GM23248 (cell line): ENCODE measurements around the gene MIX23. TPM values are rescaled to one million over a fixed set of nuclear protein-coding genes. Genes with fewer than 3 reads are reported as not detected.

ENCODE experiments used
- DNase-seq: peaks from one replicate; pipeline ENCODE4 v3.0.0-alpha.2; 2015
- H2AFZ ChIP-seq: fragments of 200-600 bp; sonication (generic); 2 replicates; pipeline ENCODE4 v1.6.1; 2016; ENCODE audit warnings: antibody characterized with exemption
- H3F3A ChIP-seq: fragments of 200-600 bp; sonication (generic); 2 replicates; pipeline ENCODE4 v1.6.1; 2016; ENCODE audit warnings: mild to moderate bottlenecking, antibody characterized with exemption, mixed run types; ENCODE audit not compliant: insufficient read depth
- H3K27ac ChIP-seq: fragments of 200-600 bp; sonication (generic); 2 replicates; pipeline ENCODE4 v1.5.1; 2016; ENCODE audit warnings: mild to moderate bottlenecking
- H3K27me3 ChIP-seq: fragments of 200-600 bp; sonication (generic); replicated peaks from 2 replicates; pipeline ENCODE4 v1.6.1; 2016; ENCODE audit warnings: mild to moderate bottlenecking; ENCODE audit not compliant: insufficient read depth
- H3K36me3 ChIP-seq: fragments of 200-600 bp; sonication (generic); 2 replicates; pipeline ENCODE4 v1.6.1; 2016; ENCODE audit warnings: low read depth, mild to moderate bottlenecking
- H3K4me1 ChIP-seq: fragments of 200-600 bp; sonication (generic); 2 replicates; pipeline ENCODE4 v1.6.1; 2016; ENCODE audit warnings: mild to moderate bottlenecking; ENCODE audit not compliant: insufficient read depth
- H3K4me2 ChIP-seq: fragments of 200-600 bp; sonication (generic); one replicate; pipeline ENCODE4 v1.6.1; 2016; ENCODE audit warnings: mild to moderate bottlenecking; ENCODE audit not compliant: unreplicated experiment
- H3K4me3 ChIP-seq: fragments of 200-600 bp; sonication (generic); 2 replicates; pipeline ENCODE4 v1.5.1; 2016; ENCODE audit warnings: mild to moderate bottlenecking
- H3K79me2 ChIP-seq: fragments of 200-600 bp; sonication (generic); 2 replicates; pipeline ENCODE4 v1.6.1; 2016; ENCODE audit warnings: mild to moderate bottlenecking; ENCODE audit not compliant: insufficient read depth
- H3K9ac ChIP-seq: fragments of 200-600 bp; sonication (generic); 2 replicates; pipeline ENCODE4 v1.6.1; 2016; ENCODE audit warnings: mild to moderate bottlenecking
- H3K9me2 ChIP-seq: fragments of 200-600 bp; sonication (generic); 2 replicates; pipeline ENCODE4 v1.6.1; 2016; ENCODE audit warnings: mixed run types, mild to moderate bottlenecking, moderate library complexity; ENCODE audit not compliant: insufficient read depth
- H3K9me3 ChIP-seq: fragments of 200-600 bp; sonication (generic); one replicate; pipeline ENCODE4 v1.6.1; 2017; ENCODE audit warnings: low read depth
- H4K20me1 ChIP-seq: fragments of 200-600 bp; sonication (generic); 2 replicates; pipeline ENCODE4 v1.6.0; 2016; ENCODE audit not compliant: insufficient read depth
- EZH2 ChIP-seq: fragments of 200-600 bp; sonication (generic); IDR thresholded peaks from 2 replicates; pipeline ENCODE4 v1.6.1; 2018; ENCODE audit warnings: antibody characterized with exemption, mild to moderate bottlenecking; ENCODE audit not compliant: insufficient read depth, poor library complexity, severe bottlenecking
- EZH2phosphoT487 ChIP-seq: fragments of 200-600 bp; sonication (generic); IDR thresholded peaks from 2 replicates; pipeline ENCODE4 v1.6.1; 2018; ENCODE audit warnings: antibody characterized with exemption, moderate library complexity, mild to moderate bottlenecking, low read depth; ENCODE audit not compliant: insufficient read depth
- WGBS, 2 experiments: methylation state at CpG; one replicate each; pipeline ENCODE4 v1.1.6; 2015 to 2017; ENCODE audit warnings: low lambda C conversion rate in 2 of 2, low coverage in 1 of 2; ENCODE audit errors: missing lambda C conversion rate in 2 of 2; 5-methylcytosine and 5-hydroxymethylcytosine counted together
- in situ Hi-C: fragments of 300-500 bp; cut with MboI; formaldehyde crosslinking; loops from 2 replicates; pipeline ENCODE4 v1.15.0; 2020
- polyA plus RNA-seq: library from polyadenylated mRNA; unstranded; fragments of >200 nt; fragmentation: Nextera tagmentation; extraction: Ambion mirVana; gene quantifications from 2 replicates; pipeline ENCODE4 v1.2.1, GENCODE V29; 2016
- total RNA-seq: library from RNA; depleted of rRNA; stranded (reverse); fragments of >200 nt; shearing (Covaris generic); gene quantifications from 2 replicates; pipeline ENCODE4 v1.2.3, GENCODE V29; 2014

The MIX23 gene
- total and polyA plus RNA-seq, 2 experiments from 2014 or later = 12.3 to 22.7 TPM

DNA sequence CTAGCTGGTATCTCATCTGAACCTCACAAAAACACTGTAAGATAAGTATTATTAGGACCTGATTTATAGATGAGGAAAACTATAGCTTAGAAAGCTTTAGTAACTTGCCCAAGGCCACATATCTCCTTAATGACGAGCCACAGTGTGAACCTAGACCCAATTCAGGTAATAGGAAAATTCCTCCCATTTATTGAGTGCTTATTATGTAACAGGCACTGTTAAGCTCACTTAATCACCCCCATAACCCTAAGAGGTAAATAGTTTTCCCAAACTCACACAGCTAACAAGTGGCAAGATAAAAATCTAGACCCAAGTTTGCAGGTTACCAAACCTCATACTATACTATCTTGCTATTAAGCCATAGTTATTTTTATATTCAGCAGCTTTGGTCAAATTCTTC is 24.9 kb upstream of the MIX23 start:
- TF ChIP-seq EZH2phosphoT487 = no peak
- no peak for TF ChIP-seq EZH2
- in situ Hi-C loops = no loop called here
- Histone ChIP-seq H3K27ac (no peak overlapping the region), H4K20me1 (no peaks in the 10 kb centered on the region), H3K9ac (no peak overlapping the region), H3K4me1 (no peaks in the 10 kb centered on the region), H3K79me2 (peaks cover 27% of the 10 kb centered on the region), H3K27me3 (no peaks in the 10 kb centered on the region), H3F3A (peaks cover 5% of the 10 kb centered on the region; the same call in 1 of the 2 replicates), H2AFZ (no peak overlapping the region), H3K4me2 (no peak overlapping the region), H3K36me3 (peaks cover 34% of the 10 kb centered on the region), H3K4me3 (no peak overlapping the region), H3K9me3 (no peaks in the 10 kb centered on the region), H3K9me2 (no peaks in the 10 kb centered on the region)
- DNase-seq = no peak
- WGBS, 2 experiments = 80 to 94% methylated on average over 1 of the region's 1 CpG

DNA sequence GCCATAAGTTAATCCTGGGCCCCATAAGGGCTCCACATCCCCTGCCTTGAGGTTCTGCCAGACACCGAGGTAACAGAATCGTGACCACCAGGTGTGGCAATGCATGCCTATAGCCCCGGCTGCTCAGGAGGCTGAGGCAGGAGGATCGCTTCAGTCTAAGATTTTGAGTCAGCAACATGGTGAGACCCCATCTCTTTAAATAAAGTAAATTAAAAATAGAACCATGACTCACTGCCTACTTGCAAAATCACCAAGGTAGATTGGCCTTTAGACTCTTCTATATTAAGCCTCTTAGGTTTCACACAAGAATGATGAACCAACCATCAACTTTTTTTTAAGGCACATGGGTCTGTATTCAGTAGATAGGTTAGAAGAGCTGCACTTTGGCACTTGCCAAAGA is 23.2 kb upstream of the MIX23 start:
- in situ Hi-C loops = no loop called here
- Histone ChIP-seq H3K4me3 (no peak overlapping the region), H3K27ac (no peak overlapping the region), H3K4me2 (no peak overlapping the region), H3K4me1 (no peaks in the 10 kb centered on the region), H4K20me1 (no peaks in the 10 kb centered on the region), H2AFZ (no peak overlapping the region), H3K27me3 (no peaks in the 10 kb centered on the region), H3K9me2 (no peaks in the 10 kb centered on the region), H3K9me3 (no peaks in the 10 kb centered on the region), H3K36me3 (peaks cover 32% of the 10 kb centered on the region), H3K79me2 (peaks cover 10% of the 10 kb centered on the region), H3F3A (peaks cover 5% of the 10 kb centered on the region; the same call in 1 of the 2 replicates), H3K9ac (no peak overlapping the region)
- TF ChIP-seq EZH2phosphoT487 (no peak), EZH2 (no peak)
- no peak for DNase-seq
- 99% methylated on average over 4 of the region's 4 CpGs for WGBS, 2 experiments

DNA sequence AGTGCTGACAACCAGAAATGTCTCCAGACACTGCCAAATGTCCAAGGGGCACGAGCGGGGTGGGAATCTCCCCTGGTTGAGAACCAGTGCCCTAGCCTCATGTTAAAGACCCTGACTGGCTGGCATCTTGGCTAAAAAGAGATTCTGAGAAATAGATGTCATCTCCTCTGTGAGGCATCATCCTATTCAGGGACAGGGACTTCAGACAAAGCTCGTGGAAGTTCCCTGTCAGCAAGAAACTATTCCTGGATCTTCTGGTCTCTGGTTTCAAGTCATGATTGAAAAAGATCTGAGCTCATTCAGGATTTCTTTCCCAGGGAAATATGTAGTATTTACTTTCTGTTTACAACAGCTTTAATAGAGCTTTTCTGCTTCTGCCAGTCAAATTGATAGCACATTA is 22.0 kb upstream of the MIX23 start:
- Histone ChIP-seq H3K9ac (no peak overlapping the region), H3K4me3 (no peak overlapping the region), H3K9me2 (no peaks in the 10 kb centered on the region), H3K27me3 (no peaks in the 10 kb centered on the region), H3K27ac (no peak overlapping the region), H3K79me2 (no peaks in the 10 kb centered on the region), H2AFZ (no peak overlapping the region), H3F3A (peaks cover 5% of the 10 kb centered on the region; the same call in 1 of the 2 replicates), H4K20me1 (no peaks in the 10 kb centered on the region), H3K36me3 (peaks cover 20% of the 10 kb centered on the region; the same call in 1 of the 2 replicates), H3K9me3 (no peaks in the 10 kb centered on the region), H3K4me2 (no peak overlapping the region), H3K4me1 (no peaks in the 10 kb centered on the region)
- DNase-seq = no peak
- in situ Hi-C loops = no loop called here
- WGBS, 2 experiments = 93 to 100% methylated on average over 1 to 3 of the region's 3 CpGs
- TF ChIP-seq EZH2phosphoT487 (no peak), EZH2 (no peak)

DNA sequence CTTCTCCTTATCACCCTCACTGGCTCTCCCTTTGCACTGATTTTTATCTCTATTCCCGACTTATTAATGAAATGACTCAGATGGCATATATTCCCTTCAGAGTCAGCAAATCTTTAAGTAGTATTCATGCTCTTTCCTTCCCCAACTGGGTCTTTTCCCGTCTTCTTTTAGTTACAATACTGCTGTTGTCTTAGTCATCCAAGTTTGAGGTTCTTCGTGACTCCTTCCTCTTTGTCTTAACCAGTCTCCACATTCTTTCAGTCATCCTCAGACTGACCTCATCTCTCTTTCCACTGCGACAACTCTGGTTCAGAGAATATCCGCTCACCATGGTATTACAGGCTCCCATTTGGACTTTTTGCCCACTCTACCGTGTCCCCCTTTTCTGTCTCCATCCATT is 20.5 kb upstream of the MIX23 start:
- H3K27me3 ChIP-seq = no peaks in the 10 kb centered on the region
- no peak overlapping the region for H3K4me3 ChIP-seq
- TF ChIP-seq EZH2 (no peak), EZH2phosphoT487 (no peak)
- in situ Hi-C loops = no loop called here
- no peak overlapping the region for H3K4me2 ChIP-seq
- no peaks in the 10 kb centered on the region for H3K79me2 ChIP-seq
- H4K20me1 ChIP-seq = no peaks in the 10 kb centered on the region
- no peaks in the 10 kb centered on the region for H3K9me2 ChIP-seq
- no peak overlapping the region for H2AFZ ChIP-seq
- no peak overlapping the region for H3K9ac ChIP-seq
- no peaks in the 10 kb centered on the region for H3K4me1 ChIP-seq
- H3K9me3 ChIP-seq = no peaks in the 10 kb centered on the region
- WGBS, 2 experiments = 85 to 91% methylated on average over 6 of the region's 6 CpGs
- H3F3A ChIP-seq = peaks cover 5% of the 10 kb centered on the region; the same call in 1 of the 2 replicates
- peak; percentile 43 for DNase-seq
- H3K36me3 ChIP-seq = peaks cover 11% of the 10 kb centered on the region; the same call in 1 of the 2 replicates
- H3K27ac ChIP-seq = no peak overlapping the region

DNA sequence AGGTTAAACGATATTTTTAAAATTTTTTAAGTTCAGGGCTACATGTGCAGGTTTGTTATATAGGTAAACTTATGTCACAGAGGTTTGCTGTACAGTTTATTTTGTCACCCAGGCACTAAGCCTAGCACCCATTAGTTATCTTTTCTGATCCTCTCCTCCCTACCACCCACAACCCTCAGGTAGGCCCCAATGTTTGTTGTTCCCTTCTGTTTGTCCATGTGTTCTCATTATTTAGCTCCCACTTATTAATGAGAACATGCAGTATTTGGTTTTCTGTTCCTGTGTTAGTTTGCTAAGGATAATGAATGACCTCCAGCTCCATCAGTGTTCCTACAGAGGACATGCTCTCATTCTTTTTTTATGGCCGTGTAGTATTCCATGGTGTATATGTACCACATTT is 15.9 kb upstream of the MIX23 start:
- Histone ChIP-seq H3K36me3 (no peaks in the 10 kb centered on the region), H3K79me2 (peaks cover 17% of the 10 kb centered on the region), H3F3A (peaks cover 10% of the 10 kb centered on the region), H3K27ac (no peak overlapping the region), H3K27me3 (no peaks in the 10 kb centered on the region), H3K9ac (no peak overlapping the region), H3K4me1 (peaks cover 13% of the 10 kb centered on the region; the same call in 1 of the 2 replicates), H3K9me2 (no peaks in the 10 kb centered on the region), H3K4me3 (no peak overlapping the region), H3K4me2 (no peak overlapping the region), H3K9me3 (no peaks in the 10 kb centered on the region), H2AFZ (no peak overlapping the region), H4K20me1 (no peaks in the 10 kb centered on the region)
- DNase-seq = no peak
- TF ChIP-seq EZH2 (no peak), EZH2phosphoT487 (no peak)
- 97 to 100% methylated on average over 1 to 2 of the region's 2 CpGs for WGBS, 2 experiments
- in situ Hi-C loops = no loop called here
